Measurements from ENCODE around the gene OR6S1.
"Not testable (repeated sequence)": the region's sequence is repeated elsewhere in the genome, so short reads cannot be mapped to it uniquely, and the experiment has no call there.

Gene OR6S1

DNA sequence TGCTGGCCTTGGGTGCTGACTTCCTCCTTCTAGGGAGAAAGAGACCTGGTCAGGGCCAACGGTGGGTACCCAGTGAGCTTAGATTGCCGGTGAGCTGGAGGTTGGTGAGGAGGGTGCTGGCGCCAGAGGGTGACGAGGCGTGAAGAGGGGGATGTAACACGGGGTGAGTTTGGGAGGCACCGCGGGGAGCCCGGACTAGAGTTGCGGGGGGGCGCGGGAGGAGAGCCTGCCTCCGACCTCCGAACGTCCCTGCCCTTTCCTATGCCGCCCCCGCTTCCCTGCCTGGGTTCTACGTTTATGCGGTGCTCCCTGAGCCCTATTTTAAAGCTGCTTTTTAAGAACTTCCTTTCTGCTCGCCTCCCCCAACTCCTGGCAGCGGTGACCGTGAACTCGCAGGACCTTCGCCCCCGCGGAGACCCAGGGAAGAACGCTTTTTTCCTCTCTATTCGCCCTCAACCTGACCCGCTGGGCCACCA is 18.6 kb downstream of the OR6S1 start:
- WGBS (ENCODE audit: extremely low coverage, insufficient coverage, insufficient read length), result no CpG with 5 or more reads among the region's 29 CpGs
- no peak overlapping the region for H3K4me2 ChIP-seq (ENCODE audit: low read length)

DNA sequence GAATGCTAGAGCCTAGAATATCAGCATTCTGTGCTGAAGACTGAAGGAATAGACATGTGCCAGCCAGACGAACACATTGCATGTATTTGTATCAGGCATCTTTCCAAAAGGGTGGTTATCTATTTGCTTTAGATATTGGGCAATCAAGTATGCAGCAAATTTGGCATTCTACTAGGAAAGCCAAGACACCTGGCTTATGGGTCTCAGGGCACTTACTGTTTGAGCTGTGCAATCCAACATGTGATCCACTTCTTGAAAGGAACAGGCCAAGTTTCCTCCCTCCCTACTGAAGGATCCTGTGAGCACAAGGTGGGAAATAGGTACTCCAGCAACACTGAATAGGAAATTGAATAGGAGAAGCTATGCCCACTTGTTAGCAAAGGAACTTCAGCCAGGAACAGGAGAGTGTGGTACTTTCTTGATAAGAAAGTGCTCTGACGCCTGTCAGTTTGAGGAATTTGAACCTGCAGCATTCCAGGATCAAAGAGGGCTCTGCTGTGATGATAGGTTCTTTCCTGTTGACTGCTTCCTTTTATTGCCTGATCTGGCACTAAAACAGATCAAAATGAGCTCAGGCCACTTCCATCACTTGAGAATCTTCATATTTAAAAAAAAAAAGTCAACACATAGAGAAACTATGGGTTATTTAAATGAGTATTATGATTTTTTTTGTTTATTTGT is 20.6 kb downstream of the OR6S1 start:
- H3K27ac ChIP-seq (ENCODE audit: low read depth, low read length), result no peak overlapping the region

More for the DNA sequence above, 18.6 kb downstream of the OR6S1 start:
- Histone ChIP-seq H3K27me3 (ENCODE audit: insufficient read depth, low read length) (no peaks in the 10 kb centered on the region), H2AK5ac (ENCODE audit: low read length) (no peak overlapping the region), H3K14ac (ENCODE audit: low read length) (no peak overlapping the region), H2BK12ac (ENCODE audit: low read length) (no peak overlapping the region), H3K9ac (ENCODE audit: low read length) (no peak overlapping the region), H2AFZ (ENCODE audit: insufficient read depth, low read length, poor library complexity) (no peak overlapping the region), H3K79me1 (ENCODE audit: low read length) (no peaks in the 10 kb centered on the region), H3K23ac (ENCODE audit: low read length) (no peak overlapping the region), H3K27ac (ENCODE audit: low read depth, low read length) (no peak overlapping the region), H4K12ac (ENCODE audit: low read depth, low read length) (no peak overlapping the region), H4K8ac (ENCODE audit: low read depth, low read length) (no peak overlapping the region), H3K79me2 (ENCODE audit: control insufficient read depth, insufficient read depth, low read length, poor library complexity) (no peaks in the 10 kb centered on the region), H3K4me3 (ENCODE audit: low read depth, low read length) (no peak overlapping the region), H2BK120ac (ENCODE audit: insufficient read depth, low read length, poor library complexity) (no peak overlapping the region), H4K91ac (ENCODE audit: low read depth, low read length) (no peak overlapping the region), H3K9me3 (ENCODE audit: insufficient read depth, low read depth, low read length) (no peaks in the 10 kb centered on the region), H3K4me1 (ENCODE audit: control insufficient read depth in 1 of 2, insufficient read depth in 2 of 2, low read length in 2 of 2) (peaks cover 6 to 11% of the 10 kb centered on the region in 2 experiments), H3K4ac (ENCODE audit: low read depth, low read length) (no peak overlapping the region), H2BK5ac (ENCODE audit: low read depth, low read length, poor library complexity) (no peak overlapping the region), H3K18ac (ENCODE audit: low read length) (no peak overlapping the region), H3K36me3 (ENCODE audit: control insufficient read depth in 1 of 2, insufficient read depth in 2 of 2, low read length in 2 of 2) (no peaks in the 10 kb centered on the region)
- DNase-seq, result no peak

DNA sequence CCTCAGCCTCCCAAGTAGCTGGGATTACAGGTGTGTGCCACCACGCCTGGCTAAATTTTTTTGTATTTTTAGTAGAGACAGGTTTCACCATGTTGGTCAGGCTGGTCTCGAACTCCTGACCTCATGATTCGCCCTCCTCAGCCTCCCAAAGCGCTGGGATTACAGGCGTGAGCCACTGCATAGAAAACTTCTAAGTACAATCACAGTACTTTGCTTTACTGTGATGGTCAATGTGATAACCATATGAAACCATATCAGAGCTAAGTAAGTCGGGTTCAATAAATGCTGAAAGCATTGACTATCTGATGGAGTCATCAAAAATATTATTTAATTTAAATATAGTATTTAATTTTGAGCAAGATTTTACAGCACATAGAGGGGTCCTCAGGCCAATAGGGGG is 21.8 kb downstream of the OR6S1 start:
- H3K23ac ChIP-seq (ENCODE audit: low read length); H4K8ac ChIP-seq (ENCODE audit: low read depth, low read length); H3K4ac ChIP-seq (ENCODE audit: low read depth, low read length); DNase-seq; H4K91ac ChIP-seq (ENCODE audit: low read depth, low read length); H2AK5ac ChIP-seq (ENCODE audit: low read length); H4K12ac ChIP-seq (ENCODE audit: low read depth, low read length); H3K79me2 ChIP-seq (ENCODE audit: control insufficient read depth, insufficient read depth, low read length, poor library complexity); H3K27me3 ChIP-seq (ENCODE audit: insufficient read depth, low read length); H2BK120ac ChIP-seq (ENCODE audit: insufficient read depth, low read length, poor library complexity); H3K4me1 ChIP-seq (ENCODE audit: control insufficient read depth in 1 of 2, insufficient read depth in 2 of 2, low read length in 2 of 2); H3K36me3 ChIP-seq (ENCODE audit: control insufficient read depth in 1 of 2, insufficient read depth in 2 of 2, low read length in 2 of 2); H3K4me3 ChIP-seq (ENCODE audit: low read depth, low read length); H2BK12ac ChIP-seq (ENCODE audit: low read length); H3K4me2 ChIP-seq (ENCODE audit: low read length); H3K18ac ChIP-seq (ENCODE audit: low read length); H2BK5ac ChIP-seq (ENCODE audit: low read depth, low read length, poor library complexity); H3K79me1 ChIP-seq (ENCODE audit: low read length); H3K9me3 ChIP-seq (ENCODE audit: insufficient read depth, low read depth, low read length); H3K27ac ChIP-seq (ENCODE audit: low read depth, low read length); H2AFZ ChIP-seq (ENCODE audit: insufficient read depth, low read length, poor library complexity); H3K14ac ChIP-seq (ENCODE audit: low read length); H3K9ac ChIP-seq (ENCODE audit: low read length): not testable (repeated sequence)
- no CpG with 5 or more reads among the region's 6 CpGs for WGBS (ENCODE audit: extremely low coverage, insufficient coverage, insufficient read length)

More for the DNA sequence above, 20.6 kb downstream of the OR6S1 start:
- H4K12ac ChIP-seq (ENCODE audit: low read depth, low read length), result no peak overlapping the region
- no peak overlapping the region for H3K4me2 ChIP-seq (ENCODE audit: low read length)
- peaks cover 2 to 4% of the 10 kb centered on the region in 2 experiments for H3K4me1 ChIP-seq (ENCODE audit: control insufficient read depth in 1 of 2, insufficient read depth in 2 of 2, low read length in 2 of 2)
- no peak overlapping the region for H2AK5ac ChIP-seq (ENCODE audit: low read length)
- H3K79me1 ChIP-seq (ENCODE audit: low read length), result no peaks in the 10 kb centered on the region
- no peaks in the 10 kb centered on the region for H3K36me3 ChIP-seq (ENCODE audit: control insufficient read depth in 1 of 2, insufficient read depth in 2 of 2, low read length in 2 of 2)
- DNase-seq, result peak in 1 of 2 donors; percentile 63
- no peak overlapping the region for H2BK120ac ChIP-seq (ENCODE audit: insufficient read depth, low read length, poor library complexity)
- H3K79me2 ChIP-seq (ENCODE audit: control insufficient read depth, insufficient read depth, low read length, poor library complexity), result no peaks in the 10 kb centered on the region
- no peaks in the 10 kb centered on the region for H3K9me3 ChIP-seq (ENCODE audit: insufficient read depth, low read depth, low read length)
- no peak overlapping the region for H2AFZ ChIP-seq (ENCODE audit: insufficient read depth, low read length, poor library complexity)
- no peak overlapping the region for H2BK12ac ChIP-seq (ENCODE audit: low read length)
- H3K4ac ChIP-seq (ENCODE audit: low read depth, low read length), result no peak overlapping the region
- no peak overlapping the region for H3K18ac ChIP-seq (ENCODE audit: low read length)
- H3K9ac ChIP-seq (ENCODE audit: low read length), result no peak overlapping the region
- H3K14ac ChIP-seq (ENCODE audit: low read length), result no peak overlapping the region
- no peak overlapping the region for H3K4me3 ChIP-seq (ENCODE audit: low read depth, low read length)
- no peaks in the 10 kb centered on the region for H3K27me3 ChIP-seq (ENCODE audit: insufficient read depth, low read length)
- H4K8ac ChIP-seq (ENCODE audit: low read depth, low read length), result no peak overlapping the region
- H4K91ac ChIP-seq (ENCODE audit: low read depth, low read length), result no peak overlapping the region
- H3K23ac ChIP-seq (ENCODE audit: low read length), result no peak overlapping the region
- no CpG with 5 or more reads among the region's 2 CpGs for WGBS (ENCODE audit: extremely low coverage, insufficient coverage, insufficient read length)
- no peak overlapping the region for H2BK5ac ChIP-seq (ENCODE audit: low read depth, low read length, poor library complexity)

DNA sequence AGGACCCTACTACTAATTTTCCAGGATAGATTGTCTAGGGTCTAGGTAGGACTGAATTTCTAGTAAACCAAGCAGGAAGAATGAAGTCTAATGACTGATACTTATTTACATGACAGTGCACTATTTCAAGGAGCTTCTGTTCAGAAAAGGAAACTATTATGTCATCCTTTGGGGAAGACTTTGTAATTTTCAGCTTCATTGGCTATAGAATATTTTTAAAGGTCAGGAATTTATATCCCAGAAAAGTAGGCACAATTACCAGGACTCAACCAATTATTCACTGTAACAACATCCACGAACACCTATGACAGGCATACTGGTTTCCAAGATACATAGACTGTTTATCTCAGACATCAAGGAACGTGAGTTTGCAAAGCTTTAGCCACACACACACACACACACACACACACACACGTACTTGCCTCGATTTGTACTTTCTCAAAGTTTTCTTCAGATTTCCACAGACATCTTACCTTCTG is 23.2 kb downstream of the OR6S1 start:
- DNase-seq, result no peak

More for the DNA sequence above, 23.2 kb downstream of the OR6S1 start:
- Histone ChIP-seq H4K91ac (ENCODE audit: low read depth, low read length) (no peak overlapping the region), H3K9ac (ENCODE audit: low read length) (no peak overlapping the region), H3K23ac (ENCODE audit: low read length) (no peak overlapping the region), H4K8ac (ENCODE audit: low read depth, low read length) (no peak overlapping the region), H3K4ac (ENCODE audit: low read depth, low read length) (no peak overlapping the region), H4K12ac (ENCODE audit: low read depth, low read length) (no peak overlapping the region), H3K4me3 (ENCODE audit: low read depth, low read length) (no peak overlapping the region), H2BK120ac (ENCODE audit: insufficient read depth, low read length, poor library complexity) (no peak overlapping the region), H2AFZ (ENCODE audit: insufficient read depth, low read length, poor library complexity) (no peak overlapping the region), H3K4me2 (ENCODE audit: low read length) (no peak overlapping the region), H2AK5ac (ENCODE audit: low read length) (no peak overlapping the region), H3K79me1 (ENCODE audit: low read length) (no peaks in the 10 kb centered on the region), H3K14ac (ENCODE audit: low read length) (no peak overlapping the region), H3K36me3 (ENCODE audit: control insufficient read depth in 1 of 2, insufficient read depth in 2 of 2, low read length in 2 of 2) (no peaks in the 10 kb centered on the region), H3K79me2 (ENCODE audit: control insufficient read depth, insufficient read depth, low read length, poor library complexity) (no peaks in the 10 kb centered on the region), H3K27me3 (ENCODE audit: insufficient read depth, low read length) (no peaks in the 10 kb centered on the region), H3K18ac (ENCODE audit: low read length) (no peak overlapping the region), H2BK5ac (ENCODE audit: low read depth, low read length, poor library complexity) (no peak overlapping the region), H3K9me3 (ENCODE audit: insufficient read depth, low read depth, low read length) (no peaks in the 10 kb centered on the region), H3K27ac (ENCODE audit: low read depth, low read length) (no peak overlapping the region), H2BK12ac (ENCODE audit: low read length) (no peak overlapping the region), H3K4me1 (ENCODE audit: control insufficient read depth in 1 of 2, insufficient read depth in 2 of 2, low read length in 2 of 2) (peaks cover 0 to 4% of the 10 kb centered on the region in 2 experiments)
- no CpG with 5 or more reads among the region's 4 CpGs for WGBS (ENCODE audit: extremely low coverage, insufficient coverage, insufficient read length)
